GM10266 (cell line): ENCODE measurements around the gene NPEPPS.

Source experiments
- DNase-seq: peaks from one replicate; pipeline ENCODE4 v3.0.0; 2012; ENCODE audit errors: extremely low spot score
- TF ChIP-seq, protein P1 (sequence below): IDR thresholded peaks from 2 replicates; pipeline ENCODE4 v1.5.1; 2012; ENCODE audit warnings: mild to moderate bottlenecking, low read depth; ENCODE audit not compliant: control insufficient read depth, insufficient read depth; ENCODE audit errors: missing control alignments

The NPEPPS gene

DNA sequence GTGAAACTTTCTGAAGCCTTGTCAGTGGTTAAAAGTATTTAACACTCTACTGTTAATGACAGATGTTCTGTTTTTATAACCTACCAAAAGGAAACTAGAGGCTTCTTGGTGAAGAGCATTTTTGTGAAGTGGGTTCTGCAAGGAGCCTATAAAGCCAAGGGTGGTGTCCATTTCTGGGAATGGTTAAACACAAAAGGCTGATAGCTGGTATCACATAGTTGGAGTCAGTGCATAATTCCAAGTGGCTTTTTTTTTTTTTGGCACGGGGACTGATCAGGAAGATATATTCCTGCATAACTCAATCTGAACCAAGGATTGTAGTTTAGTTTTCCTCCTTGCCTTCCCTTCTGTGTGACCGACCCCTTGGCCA lies 91.3 kb downstream of the NPEPPS start:
- no peak for DNase-seq
- TF ChIP-seq, protein P1, sequence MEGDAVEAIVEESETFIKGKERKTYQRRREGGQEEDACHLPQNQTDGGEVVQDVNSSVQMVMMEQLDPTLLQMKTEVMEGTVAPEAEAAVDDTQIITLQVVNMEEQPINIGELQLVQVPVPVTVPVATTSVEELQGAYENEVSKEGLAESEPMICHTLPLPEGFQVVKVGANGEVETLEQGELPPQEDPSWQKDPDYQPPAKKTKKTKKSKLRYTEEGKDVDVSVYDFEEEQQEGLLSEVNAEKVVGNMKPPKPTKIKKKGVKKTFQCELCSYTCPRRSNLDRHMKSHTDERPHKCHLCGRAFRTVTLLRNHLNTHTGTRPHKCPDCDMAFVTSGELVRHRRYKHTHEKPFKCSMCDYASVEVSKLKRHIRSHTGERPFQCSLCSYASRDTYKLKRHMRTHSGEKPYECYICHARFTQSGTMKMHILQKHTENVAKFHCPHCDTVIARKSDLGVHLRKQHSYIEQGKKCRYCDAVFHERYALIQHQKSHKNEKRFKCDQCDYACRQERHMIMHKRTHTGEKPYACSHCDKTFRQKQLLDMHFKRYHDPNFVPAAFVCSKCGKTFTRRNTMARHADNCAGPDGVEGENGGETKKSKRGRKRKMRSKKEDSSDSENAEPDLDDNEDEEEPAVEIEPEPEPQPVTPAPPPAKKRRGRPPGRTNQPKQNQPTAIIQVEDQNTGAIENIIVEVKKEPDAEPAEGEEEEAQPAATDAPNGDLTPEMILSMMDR: no peak

DNA sequence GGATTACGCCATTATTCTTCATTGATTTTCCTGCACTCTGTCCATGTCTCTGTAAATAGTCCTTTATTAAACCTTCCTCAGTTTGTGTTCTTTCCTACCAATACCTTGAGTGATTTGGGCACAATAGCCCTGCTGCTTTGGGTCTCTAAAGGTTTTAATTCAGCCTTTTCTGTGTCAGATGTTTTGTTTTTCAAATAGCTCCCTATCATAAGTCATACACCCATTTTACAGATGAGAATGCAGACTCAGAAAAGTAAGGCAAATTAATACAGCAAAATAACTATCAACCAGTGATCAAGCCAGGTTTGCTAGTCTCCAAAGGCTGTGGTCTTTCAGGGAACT lies 93.8 kb downstream of the NPEPPS start:
- DNase-seq: no peak
- TF ChIP-seq, protein P1: no peak

GRCh38 chr17:47628014-47628566 lies 97.2 kb downstream of the NPEPPS start:
- TF ChIP-seq, protein P1: no peak
- no peak for DNase-seq

DNA sequence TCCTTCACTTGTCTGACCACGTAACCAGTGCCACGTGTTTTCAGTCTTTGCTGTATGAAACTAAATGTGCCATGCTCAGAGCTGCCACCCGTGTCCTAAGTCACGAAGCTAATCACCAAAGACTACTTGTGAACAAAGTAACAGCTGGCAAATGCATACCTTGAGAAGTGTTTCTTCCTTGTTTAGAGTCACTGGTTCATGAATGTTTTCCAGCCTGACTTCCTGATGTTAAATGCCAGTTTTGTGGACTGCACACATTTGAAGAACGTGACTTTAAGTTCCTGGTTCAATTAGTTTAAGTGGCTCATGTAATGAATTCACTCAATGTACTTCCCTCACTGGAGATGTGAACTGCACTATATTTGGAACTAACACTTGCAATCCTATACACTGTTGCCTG lies 98.9 kb downstream of the NPEPPS start:
- no peak for DNase-seq
- TF ChIP-seq, protein P1: no peak

- TF ChIP-seq, protein P1: no peak
- DNase-seq: no peak
These were observed 99.7 kb downstream of the NPEPPS start for GRCh38 chr17:47630614-47631013.

DNA sequence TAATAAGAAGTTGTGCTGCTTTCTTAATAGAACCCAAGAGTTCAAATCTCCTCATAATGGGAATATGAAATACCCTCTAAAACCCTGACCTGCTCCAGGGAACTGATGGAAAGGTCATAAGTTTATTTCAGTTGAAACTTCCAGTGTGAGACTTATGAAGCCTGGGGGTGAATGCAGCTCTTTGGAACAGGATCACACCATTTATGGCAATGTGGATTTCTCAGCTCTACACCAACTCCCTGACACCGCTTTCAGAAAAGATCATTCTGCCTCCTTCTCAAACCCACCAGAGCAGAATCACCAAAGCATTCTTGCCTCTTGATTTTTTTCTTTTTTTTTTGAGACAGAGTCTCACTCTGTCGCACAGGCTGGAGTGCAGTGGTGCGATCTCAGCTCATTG lies 102.1 kb downstream of the NPEPPS start:
- DNase-seq: no peak
- TF ChIP-seq, protein P1: no peak

- TF ChIP-seq, protein P1: no peak
- no peak for DNase-seq
These were observed 103.1 kb downstream of the NPEPPS start for GRCh38 chr17:47633996-47634395.
